ENCODE measurements around the gene GNAS-AS1. TPM values are rescaled to one million over a fixed set of nuclear protein-coding genes. Genes with fewer than 3 reads are reported as not detected.

GNAS-AS1 gene
- total and polyA plus RNA-seq, 2 of the 8 experiments (the other 6 are each of a cell fraction or from before 2014, with no cell fraction given), result 4.7 to 13.7 TPM

DNA sequence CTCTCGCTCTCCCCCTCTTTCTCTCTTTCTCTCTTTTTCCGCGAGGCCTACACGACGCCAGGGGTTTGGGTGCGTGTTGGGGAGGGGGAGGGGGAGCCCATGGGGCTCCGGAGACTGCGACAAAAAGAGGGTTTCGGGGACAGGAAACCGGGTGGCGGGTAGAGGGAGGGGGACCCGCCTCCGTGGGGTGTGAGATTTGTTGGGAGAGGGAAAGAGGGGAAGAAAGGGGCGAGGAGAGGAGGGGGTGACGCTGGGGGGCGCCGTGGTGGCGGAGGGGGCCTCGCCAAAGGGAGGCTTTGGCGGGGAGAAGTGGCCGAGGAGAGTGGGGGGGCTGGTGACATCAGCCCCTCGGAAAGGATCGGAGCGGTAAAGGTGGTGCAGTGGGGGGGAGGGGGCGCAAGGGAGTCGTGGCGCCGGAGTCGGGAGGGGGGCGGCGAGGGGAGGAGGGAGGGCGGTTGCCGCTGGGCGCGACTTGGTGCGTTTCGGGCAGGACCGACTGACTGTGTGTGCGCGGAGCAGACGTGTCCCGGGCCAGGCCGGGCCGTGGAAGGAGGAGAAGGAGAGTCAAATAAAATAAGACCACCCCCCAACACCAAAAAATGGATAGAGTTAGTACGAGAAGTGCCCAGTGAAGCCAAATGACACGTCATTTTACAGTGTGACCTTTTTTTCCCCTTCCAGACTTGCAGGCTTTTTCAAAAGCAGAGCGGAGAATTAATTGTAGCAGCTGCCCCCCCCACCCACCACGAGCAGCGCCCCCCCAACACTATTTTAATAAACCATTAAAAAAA lies 41.6 kb upstream of the GNAS-AS1 start (continued):
- TF ChIP-seq, protein P1, sequence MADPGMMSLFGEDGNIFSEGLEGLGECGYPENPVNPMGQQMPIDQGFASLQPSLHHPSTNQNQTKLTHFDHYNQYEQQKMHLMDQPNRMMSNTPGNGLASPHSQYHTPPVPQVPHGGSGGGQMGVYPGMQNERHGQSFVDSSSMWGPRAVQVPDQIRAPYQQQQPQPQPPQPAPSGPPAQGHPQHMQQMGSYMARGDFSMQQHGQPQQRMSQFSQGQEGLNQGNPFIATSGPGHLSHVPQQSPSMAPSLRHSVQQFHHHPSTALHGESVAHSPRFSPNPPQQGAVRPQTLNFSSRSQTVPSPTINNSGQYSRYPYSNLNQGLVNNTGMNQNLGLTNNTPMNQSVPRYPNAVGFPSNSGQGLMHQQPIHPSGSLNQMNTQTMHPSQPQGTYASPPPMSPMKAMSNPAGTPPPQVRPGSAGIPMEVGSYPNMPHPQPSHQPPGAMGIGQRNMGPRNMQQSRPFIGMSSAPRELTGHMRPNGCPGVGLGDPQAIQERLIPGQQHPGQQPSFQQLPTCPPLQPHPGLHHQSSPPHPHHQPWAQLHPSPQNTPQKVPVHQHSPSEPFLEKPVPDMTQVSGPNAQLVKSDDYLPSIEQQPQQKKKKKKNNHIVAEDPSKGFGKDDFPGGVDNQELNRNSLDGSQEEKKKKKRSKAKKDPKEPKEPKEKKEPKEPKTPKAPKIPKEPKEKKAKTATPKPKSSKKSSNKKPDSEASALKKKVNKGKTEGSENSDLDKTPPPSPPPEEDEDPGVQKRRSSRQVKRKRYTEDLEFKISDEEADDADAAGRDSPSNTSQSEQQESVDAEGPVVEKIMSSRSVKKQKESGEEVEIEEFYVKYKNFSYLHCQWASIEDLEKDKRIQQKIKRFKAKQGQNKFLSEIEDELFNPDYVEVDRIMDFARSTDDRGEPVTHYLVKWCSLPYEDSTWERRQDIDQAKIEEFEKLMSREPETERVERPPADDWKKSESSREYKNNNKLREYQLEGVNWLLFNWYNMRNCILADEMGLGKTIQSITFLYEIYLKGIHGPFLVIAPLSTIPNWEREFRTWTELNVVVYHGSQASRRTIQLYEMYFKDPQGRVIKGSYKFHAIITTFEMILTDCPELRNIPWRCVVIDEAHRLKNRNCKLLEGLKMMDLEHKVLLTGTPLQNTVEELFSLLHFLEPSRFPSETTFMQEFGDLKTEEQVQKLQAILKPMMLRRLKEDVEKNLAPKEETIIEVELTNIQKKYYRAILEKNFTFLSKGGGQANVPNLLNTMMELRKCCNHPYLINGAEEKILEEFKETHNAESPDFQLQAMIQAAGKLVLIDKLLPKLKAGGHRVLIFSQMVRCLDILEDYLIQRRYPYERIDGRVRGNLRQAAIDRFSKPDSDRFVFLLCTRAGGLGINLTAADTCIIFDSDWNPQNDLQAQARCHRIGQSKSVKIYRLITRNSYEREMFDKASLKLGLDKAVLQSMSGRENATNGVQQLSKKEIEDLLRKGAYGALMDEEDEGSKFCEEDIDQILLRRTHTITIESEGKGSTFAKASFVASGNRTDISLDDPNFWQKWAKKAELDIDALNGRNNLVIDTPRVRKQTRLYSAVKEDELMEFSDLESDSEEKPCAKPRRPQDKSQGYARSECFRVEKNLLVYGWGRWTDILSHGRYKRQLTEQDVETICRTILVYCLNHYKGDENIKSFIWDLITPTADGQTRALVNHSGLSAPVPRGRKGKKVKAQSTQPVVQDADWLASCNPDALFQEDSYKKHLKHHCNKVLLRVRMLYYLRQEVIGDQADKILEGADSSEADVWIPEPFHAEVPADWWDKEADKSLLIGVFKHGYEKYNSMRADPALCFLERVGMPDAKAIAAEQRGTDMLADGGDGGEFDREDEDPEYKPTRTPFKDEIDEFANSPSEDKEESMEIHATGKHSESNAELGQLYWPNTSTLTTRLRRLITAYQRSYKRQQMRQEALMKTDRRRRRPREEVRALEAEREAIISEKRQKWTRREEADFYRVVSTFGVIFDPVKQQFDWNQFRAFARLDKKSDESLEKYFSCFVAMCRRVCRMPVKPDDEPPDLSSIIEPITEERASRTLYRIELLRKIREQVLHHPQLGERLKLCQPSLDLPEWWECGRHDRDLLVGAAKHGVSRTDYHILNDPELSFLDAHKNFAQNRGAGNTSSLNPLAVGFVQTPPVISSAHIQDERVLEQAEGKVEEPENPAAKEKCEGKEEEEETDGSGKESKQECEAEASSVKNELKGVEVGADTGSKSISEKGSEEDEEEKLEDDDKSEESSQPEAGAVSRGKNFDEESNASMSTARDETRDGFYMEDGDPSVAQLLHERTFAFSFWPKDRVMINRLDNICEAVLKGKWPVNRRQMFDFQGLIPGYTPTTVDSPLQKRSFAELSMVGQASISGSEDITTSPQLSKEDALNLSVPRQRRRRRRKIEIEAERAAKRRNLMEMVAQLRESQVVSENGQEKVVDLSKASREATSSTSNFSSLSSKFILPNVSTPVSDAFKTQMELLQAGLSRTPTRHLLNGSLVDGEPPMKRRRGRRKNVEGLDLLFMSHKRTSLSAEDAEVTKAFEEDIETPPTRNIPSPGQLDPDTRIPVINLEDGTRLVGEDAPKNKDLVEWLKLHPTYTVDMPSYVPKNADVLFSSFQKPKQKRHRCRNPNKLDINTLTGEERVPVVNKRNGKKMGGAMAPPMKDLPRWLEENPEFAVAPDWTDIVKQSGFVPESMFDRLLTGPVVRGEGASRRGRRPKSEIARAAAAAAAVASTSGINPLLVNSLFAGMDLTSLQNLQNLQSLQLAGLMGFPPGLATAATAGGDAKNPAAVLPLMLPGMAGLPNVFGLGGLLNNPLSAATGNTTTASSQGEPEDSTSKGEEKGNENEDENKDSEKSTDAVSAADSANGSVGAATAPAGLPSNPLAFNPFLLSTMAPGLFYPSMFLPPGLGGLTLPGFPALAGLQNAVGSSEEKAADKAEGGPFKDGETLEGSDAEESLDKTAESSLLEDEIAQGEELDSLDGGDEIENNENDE (IDR thresholded peaks at IDR 0.05; ENCODE audit: insufficient replicate concordance, low read length), result no peak
- TF ChIP-seq ASH2L (IDR thresholded peaks at IDR 0.05; ENCODE audit: low read length), result peak; percentile 84
- peak; percentile 25; the same call in 1 of the 2 replicates for TF ChIP-seq POLR2AphosphoS5 (IDR thresholded peaks at IDR 0.05; ENCODE audit: low read depth, low read length)
- TF ChIP-seq CHD1 (IDR thresholded peaks at IDR 0.05; ENCODE audit: low read depth, low read length), result no peak
- peak; percentile 34; the same call in 1 of the 2 replicates for TF ChIP-seq PHF8 (conservative IDR thresholded peaks at IDR 0.05; ENCODE audit: low read depth, low read length)
- TF ChIP-seq FOSL1 (IDR thresholded peaks at IDR 0.05; ENCODE audit: insufficient read depth, low read depth, low read length), result no peak
- TF ChIP-seq KDM4A (IDR thresholded peaks at IDR 0.05; ENCODE audit: low read depth, low read length, severe bottlenecking), result no peak
- TF ChIP-seq CEBPB (IDR thresholded peaks at IDR 0.05; ENCODE audit: low read depth, low read length), result no peak
- TF ChIP-seq POLR2A (IDR thresholded peaks at IDR 0.05; ENCODE audit: control extremely low read depth in 1 of 2, low read depth in 2 of 2, low read length in 2 of 2), result peak in 1 of 2 experiments; percentile 36; a peak in 1 of 3 replicates
